Right lobe of liver (tissue), 4 donors: ENCODE data around the gene CD63.

Experiments used
- POLR2A ChIP-seq: fragments of 450-650 bp; IDR thresholded peaks from one replicate; pipeline ENCODE4 v1.6.1; 2017; ENCODE audit warnings: antibody characterized with exemption, mild to moderate bottlenecking
- TF ChIP-seq, protein P1 (sequence below), 4 donors: fragments of 200-600 bp in 3 of 4; fragments of 450-650 bp in 1 of 4; IDR thresholded peaks; one replicate each; pipeline versions ENCODE4 v1.5.1 to v1.8.0; 2016 to 2022; ENCODE audit warnings: antibody characterized with exemption in 4 of 4, mild to moderate bottlenecking in 2 of 4
- donor health status: DM: no; HTN: no; CAD: no.
- donor health status: DM: no; HTN: no; CAD: no.
- donor health status: DM: no; HTN: yes; CAD: no.

DNA sequence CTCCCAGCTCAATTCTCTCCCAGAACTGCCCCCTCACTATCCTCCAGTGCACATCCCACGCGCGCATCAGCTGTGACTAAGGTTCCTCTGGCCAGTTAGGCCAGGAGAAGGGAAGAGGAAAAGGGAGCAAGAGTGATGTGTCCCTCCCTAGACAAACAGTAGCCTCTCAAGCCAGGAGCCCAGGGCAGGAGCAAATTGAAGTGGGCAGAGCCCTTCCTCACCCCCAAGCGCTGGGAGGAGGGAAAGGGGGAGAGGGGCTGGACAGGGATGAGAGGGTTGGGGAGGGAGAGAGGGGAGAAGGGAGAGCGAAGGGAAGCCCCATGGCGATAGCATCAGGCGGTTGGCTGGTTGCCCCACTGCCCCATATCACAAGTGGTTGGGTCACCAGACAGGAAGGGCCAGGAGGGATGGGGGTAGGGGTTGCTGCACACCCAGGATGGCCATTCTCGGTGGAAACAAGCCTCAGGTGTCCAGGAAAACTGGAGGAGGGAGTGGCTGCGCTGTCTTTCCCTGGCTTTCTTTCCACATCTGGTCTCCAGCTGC, 1.1 kb downstream of the CD63 start:
- TF ChIP-seq, protein P1, sequence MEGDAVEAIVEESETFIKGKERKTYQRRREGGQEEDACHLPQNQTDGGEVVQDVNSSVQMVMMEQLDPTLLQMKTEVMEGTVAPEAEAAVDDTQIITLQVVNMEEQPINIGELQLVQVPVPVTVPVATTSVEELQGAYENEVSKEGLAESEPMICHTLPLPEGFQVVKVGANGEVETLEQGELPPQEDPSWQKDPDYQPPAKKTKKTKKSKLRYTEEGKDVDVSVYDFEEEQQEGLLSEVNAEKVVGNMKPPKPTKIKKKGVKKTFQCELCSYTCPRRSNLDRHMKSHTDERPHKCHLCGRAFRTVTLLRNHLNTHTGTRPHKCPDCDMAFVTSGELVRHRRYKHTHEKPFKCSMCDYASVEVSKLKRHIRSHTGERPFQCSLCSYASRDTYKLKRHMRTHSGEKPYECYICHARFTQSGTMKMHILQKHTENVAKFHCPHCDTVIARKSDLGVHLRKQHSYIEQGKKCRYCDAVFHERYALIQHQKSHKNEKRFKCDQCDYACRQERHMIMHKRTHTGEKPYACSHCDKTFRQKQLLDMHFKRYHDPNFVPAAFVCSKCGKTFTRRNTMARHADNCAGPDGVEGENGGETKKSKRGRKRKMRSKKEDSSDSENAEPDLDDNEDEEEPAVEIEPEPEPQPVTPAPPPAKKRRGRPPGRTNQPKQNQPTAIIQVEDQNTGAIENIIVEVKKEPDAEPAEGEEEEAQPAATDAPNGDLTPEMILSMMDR (IDR thresholded peaks at IDR 0.05) = no peak
- TF ChIP-seq POLR2A = peak; percentile 20
